Erythroblast (primary cell): ENCODE measurements around the gene KIAA0825.

ENCODE experiments used
- DNase-seq, 2 experiments: peaks; one replicate each; lab custom pipeline; 2025; lab: John Stamatoyannopoulos, UW
- GATA1 ChIP-seq: IDR thresholded peaks from 2 replicates; pipeline ENCODE4 v1.6.1; 2011; ENCODE audit warnings: low read depth, mild to moderate bottlenecking, control low read depth, low read length, moderate library complexity
- POLR2A ChIP-seq: IDR thresholded peaks from 2 replicates; pipeline ENCODE4 v1.6.1; 2011; ENCODE audit warnings: mild to moderate bottlenecking, low read length

Gene KIAA0825

DNA sequence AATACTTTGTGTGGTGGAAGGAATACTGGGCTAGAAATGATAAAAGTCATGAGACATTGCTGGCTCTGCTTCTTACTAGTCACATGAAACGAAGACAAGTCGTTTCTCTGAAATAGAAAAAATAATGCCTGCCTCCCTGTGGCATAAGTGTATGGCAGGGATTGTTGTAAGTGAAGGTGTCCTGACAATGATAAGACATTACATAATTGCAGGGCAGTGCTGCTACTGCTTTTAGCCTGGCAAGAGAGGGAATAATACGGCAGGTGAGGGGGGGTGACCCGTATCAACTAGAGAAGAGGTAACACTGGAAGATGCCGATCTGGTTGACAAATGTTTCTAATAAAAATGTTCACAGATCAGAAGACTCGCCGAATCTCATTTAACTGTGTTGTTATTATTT is 314.3 kb downstream of the KIAA0825 start:
- DNase-seq = no peak
- TF ChIP-seq POLR2A (no peak), GATA1 (no peak)

DNA sequence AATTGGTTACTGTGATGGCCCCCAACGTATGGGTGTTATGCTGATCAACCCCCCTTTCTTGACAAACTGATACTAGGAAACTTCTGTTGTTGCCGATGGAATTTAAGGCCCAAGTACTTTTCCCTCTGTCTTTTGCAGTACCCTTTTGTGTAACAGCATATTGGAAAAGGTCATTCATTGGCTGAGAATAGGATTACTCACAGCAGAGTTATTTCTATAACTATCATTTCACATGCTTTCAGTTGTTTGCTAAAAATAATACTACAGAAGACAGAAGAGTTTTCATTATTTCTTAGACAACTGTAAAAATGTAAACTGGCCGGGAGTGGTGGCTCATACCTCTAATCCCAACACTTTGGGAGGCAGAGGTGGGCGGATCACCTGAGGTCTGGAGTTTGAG is 329.5 kb downstream of the KIAA0825 start:
- DNase-seq = no peak
- TF ChIP-seq POLR2A = no peak
- no peak for TF ChIP-seq GATA1

DNA sequence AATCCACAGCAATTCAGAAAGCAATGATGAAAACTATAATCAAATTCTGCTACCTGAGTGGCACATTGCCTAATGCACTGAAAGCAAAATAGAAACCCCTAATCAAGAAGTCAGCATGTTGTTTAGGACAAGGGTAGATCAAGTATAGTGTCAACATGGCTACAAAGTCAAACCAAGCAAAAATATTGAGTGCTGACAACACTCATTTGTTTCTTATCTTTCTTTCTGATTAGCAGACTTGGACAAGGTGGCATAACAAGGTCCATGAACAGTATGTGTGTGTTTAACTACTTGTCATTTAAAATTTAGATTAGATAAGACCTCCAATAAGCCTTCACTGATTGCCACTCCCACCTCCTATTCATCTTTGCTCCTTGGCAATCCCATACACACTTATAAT is 332.4 kb downstream of the KIAA0825 start:
- TF ChIP-seq POLR2A (no peak), GATA1 (no peak)

DNA sequence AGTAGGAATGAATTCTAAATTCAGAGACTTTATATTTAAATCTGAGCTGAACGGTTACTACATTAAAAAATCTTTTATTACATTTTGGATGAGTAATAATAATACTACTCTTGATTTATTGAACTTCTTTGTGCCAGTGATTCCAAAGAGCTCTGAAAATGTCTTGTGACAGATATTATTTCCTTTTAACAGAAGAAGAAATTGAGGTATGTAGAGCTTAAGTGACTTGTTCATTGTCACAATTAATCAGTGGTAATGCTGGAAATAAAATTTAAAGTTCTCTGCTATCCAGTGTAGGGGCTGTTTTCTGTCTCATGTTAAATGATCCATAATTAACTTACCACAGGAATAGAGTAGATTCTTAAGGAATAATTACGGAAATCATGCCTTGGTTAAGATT is 335.3 kb downstream of the KIAA0825 start:
- TF ChIP-seq GATA1 (no peak), POLR2A (no peak)
- no peak for DNase-seq

More for the DNA sequence above, 332.4 kb downstream of the KIAA0825 start:
- DNase-seq = no peak

DNA sequence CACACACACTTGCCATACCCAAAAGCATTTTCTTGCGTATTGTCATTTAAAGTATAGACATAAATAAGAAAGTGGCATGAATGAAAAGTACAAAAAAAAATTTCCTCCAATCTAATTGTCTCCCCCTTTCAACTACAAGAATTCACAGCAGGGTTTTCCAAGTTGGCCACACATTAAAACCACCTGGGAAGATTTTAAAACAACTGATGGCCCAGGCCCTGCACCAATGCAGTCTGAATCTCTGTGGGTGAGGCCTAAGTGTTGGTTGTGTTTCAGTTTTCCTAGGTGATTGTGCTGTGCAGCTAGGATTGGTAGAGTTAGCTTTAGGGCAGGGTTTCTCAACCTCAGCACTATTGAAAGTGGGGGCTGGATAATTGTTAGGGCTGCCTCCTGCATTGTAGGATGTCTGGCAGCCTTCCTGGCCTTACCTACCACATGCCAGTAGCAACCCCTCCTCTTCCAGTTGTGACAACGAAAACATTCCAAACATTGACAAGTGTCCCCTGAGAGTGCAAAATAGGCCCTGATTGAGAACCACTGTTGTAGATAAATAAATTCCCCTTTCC is 337.1 kb downstream of the KIAA0825 start:
- TF ChIP-seq GATA1 (no peak), POLR2A (no peak)
- DNase-seq = no peak

DNA sequence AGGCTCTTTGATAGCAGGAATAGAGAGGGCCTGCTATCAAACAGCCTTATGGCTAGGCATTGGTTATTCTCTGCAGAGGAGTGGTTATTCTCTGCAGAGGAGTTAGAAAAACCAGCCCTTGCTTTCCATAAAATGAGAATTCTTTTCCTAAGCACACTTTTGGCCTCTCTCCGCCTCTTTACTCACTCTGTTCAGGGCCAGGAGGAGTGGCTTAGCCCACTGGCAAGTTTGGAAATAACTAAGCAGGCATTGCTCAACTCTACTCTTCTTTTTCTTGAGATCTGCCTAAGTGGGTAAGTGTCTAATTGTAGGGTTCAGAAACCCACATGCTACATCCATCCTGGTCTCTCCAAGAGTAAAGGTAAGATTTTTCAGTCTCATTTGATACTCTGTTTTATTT is 341.7 kb downstream of the KIAA0825 start:
- no peak for TF ChIP-seq GATA1
- no peak for TF ChIP-seq POLR2A
- no peak for DNase-seq

DNA sequence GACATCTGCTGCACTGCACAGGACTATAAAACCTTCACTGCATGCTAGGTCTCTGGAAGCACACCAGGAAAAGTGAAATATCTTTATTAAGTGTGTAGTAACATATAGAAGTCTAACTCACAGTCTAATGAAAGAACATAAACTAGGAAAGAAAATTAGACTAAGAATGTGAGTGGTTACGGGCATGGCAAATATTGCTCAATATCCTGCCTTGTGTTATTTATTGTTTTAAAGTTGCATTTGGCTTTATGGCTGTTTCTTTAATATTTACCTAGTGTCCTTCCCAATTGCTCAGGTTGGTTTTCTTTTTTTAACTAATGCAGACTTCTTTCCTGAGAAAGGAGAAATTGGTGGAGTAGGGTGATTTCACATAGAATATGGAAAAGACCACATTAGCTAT is 342.4 kb downstream of the KIAA0825 start:
- no peak for DNase-seq

DNA sequence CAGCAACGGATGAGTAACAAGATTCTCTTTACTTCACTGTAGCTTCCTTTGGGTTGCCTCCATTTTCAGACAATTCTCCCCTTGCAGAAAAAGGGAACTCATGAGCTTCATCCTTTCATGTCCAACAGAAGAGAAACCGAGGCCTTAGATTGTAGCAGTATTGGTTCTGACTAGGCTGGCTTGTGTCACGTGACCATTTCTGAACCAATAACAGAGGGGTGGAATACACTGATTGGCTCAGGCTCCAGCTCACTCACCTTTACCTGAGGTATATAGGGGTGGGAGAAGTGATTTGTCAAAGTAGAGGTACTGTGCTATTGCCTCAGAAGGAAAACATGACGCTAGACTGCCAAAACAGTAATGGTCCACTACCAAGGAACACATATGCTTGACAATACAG is 343.7 kb downstream of the KIAA0825 start:
- no peak for DNase-seq
- TF ChIP-seq POLR2A (no peak), GATA1 (no peak)

More for the DNA sequence above, 342.4 kb downstream of the KIAA0825 start:
- TF ChIP-seq GATA1 (no peak), POLR2A (no peak)

DNA sequence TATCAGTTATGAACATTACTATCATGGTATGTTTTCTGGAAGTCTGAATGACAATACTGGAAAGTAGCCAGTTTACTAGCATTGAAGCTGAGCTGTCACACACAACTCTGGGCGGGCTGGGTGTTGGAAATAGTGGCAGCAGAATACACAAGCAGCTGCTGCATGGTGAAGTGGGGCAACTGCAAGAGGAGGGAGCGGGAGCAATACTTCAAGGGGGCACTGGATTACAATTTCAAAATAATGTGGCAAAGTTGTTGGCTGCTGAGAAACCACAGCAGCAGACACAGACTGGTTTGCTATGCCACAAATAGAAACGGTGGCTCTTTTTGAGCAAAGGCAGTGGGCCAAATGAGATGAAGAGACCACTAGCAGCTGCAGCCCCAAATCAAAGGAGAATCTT is 350.2 kb downstream of the KIAA0825 start:
- TF ChIP-seq POLR2A (no peak), GATA1 (no peak)
- DNase-seq = no peak

DNA sequence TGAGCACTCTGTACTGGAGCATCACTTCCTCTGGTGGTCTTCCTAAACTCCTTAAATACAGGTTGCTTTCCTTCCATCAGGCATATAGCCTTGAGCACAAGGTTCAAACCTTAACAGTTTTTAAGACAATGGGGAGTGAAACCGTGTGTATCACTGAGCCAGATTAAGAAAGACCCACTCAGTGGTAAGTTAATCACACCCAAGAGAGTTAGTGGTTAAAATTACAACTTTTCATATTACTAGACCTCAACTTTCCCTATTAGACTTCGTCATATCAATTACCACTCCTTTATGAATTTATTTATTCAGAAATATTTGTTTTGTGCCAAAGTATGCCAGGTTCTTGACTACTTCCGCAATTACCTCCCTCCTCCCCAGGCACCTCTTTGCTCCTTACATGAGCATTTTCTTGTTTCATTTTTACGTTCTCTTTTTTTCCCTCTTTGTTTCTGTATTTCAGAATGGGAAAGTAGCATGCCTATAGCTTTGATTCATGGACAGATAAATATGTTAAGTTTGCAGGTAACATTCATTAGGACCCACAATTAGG is 351.0 kb downstream of the KIAA0825 start:
- TF ChIP-seq POLR2A (no peak), GATA1 (no peak)
- DNase-seq = no peak

DNA sequence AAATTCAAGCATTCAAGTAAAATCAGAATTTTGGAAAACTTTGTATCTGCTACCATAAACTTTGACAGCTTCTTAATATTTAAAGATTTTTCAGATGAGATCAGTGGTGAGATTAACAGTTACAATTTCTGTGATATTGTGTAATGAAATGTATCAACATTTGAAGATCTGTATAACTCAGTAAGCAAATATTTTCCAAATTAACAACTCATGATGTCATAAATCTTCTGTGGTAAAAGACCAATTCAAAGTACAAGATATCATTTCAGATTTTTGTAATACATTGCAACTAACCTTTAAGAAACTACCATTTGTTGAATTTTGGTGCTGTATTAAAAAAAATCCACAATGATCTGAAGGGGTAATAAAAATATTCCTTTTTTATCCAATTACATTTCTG is 352.2 kb downstream of the KIAA0825 start:
- TF ChIP-seq POLR2A (no peak), GATA1 (no peak)
- DNase-seq = no peak

DNA sequence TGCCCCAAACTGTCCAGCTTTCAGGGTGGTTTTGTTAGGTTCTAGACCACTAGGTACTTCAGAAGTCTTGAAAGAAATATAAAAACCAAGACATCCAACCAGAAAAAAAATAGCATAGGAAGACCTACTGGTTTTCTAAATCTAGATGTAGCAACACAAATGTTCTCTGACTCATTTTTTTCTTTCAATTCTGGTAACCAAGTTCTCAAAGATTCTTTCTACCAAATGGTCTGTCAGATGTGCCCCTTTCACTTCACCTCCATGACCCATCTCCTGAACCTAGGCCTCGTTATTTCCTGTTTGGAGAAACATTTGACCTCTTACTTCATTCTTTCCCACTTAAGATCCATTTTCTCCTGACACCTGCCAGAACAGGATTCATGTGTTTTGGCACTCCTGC is 355.3 kb downstream of the KIAA0825 start:
- no peak for DNase-seq
- TF ChIP-seq POLR2A (no peak), GATA1 (no peak)

DNA sequence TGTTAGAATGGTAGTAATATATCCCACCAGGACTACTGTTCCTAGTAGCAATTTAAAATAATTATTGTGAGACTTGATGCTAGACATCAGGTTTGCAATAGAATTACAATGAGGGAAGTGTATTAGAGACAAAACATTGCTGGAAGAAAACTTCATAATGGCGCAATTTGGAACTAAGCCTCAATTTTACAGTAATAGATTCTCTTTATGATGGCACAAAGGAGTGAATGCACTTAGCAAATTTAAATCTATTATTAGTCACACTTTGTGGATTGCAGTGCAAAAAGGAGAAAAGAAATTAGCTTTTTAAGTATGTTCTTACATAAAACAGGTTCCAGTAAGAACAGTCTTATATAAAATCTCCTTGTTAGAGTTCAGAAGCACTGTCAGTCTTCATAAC is 358.3 kb downstream of the KIAA0825 start:
- TF ChIP-seq POLR2A = no peak
- no peak for TF ChIP-seq GATA1
- no peak for DNase-seq

DNA sequence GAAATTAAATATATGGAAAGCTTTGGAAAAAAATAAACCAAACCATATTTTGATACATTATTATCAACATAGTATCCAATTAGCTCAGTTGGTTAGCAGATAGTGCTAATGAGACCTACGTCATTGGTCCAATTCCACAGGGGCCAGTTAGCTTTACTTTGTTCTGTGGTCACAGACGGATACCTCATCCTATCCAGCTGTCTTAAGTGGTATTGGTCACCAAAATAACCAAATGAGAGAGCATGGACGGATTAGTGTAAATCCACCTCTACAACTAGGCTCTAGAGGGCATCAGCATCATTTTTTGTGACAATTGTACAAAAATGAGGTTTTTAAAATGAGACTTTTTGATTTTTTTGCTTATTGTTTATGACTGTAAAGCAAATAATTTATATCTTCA is 364.2 kb downstream of the KIAA0825 start:
- TF ChIP-seq POLR2A (no peak), GATA1 (no peak)
- DNase-seq = no peak

DNA sequence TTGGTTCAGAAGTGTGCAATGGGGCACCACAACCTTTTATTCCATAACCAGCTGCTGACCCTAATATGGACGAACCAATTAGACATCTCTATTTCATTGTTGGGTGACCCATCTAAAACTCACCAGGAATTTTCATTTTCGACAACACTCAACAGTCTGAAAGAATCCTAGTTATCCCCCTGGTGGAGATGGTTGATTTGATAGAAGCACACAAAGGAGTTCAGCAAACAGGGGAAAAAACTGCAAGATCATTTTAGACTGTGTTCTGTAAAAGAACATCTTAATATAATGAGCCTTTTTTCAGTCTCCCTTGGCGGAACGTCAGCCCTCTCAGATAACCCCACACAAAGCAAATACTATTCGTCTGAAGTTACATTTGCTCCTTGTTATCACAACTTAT is 367.4 kb downstream of the KIAA0825 start:
- TF ChIP-seq GATA1 = no peak
- TF ChIP-seq POLR2A = no peak
- DNase-seq = no peak
